ENCODE measurements around the gene EFCAB13.

Gene EFCAB13

GRCh38 chr17:47301831-47302230, 21.9 kb upstream of the EFCAB13 start:
- no peak for TF ChIP-seq GATA2 (IDR thresholded peaks at IDR 0.05; ENCODE audit: low read depth, low read length)
- TF ChIP-seq GATA3 (IDR thresholded peaks at IDR 0.05; ENCODE audit: low read depth, low read length): no peak

- TF ChIP-seq GATA2 (IDR thresholded peaks at IDR 0.05; ENCODE audit: low read depth, low read length) (no peak), GATA3 (IDR thresholded peaks at IDR 0.05; ENCODE audit: low read depth, low read length) (no peak)
Measured at GRCh38 chr17:47304186-47304585, 19.6 kb upstream of the EFCAB13 start.

- TF ChIP-seq GATA3 (IDR thresholded peaks at IDR 0.05; ENCODE audit: low read depth, low read length): no peak
- no peak for TF ChIP-seq GATA2 (IDR thresholded peaks at IDR 0.05; ENCODE audit: low read depth, low read length)
Measured at GRCh38 chr17:47305302-47305923, 18.3 kb upstream of the EFCAB13 start.

- no peak for TF ChIP-seq GATA3 (IDR thresholded peaks at IDR 0.05; ENCODE audit: low read depth, low read length)
- TF ChIP-seq GATA2 (IDR thresholded peaks at IDR 0.05; ENCODE audit: low read depth, low read length): no peak
Measured at GRCh38 chr17:47310186-47310733, 13.5 kb upstream of the EFCAB13 start.

- TF ChIP-seq GATA3 (IDR thresholded peaks at IDR 0.05; ENCODE audit: low read depth, low read length) (no peak), GATA2 (IDR thresholded peaks at IDR 0.05; ENCODE audit: low read depth, low read length) (no peak)
Measured at GRCh38 chr17:47311420-47311819, 12.3 kb upstream of the EFCAB13 start.

- TF ChIP-seq GATA2 (IDR thresholded peaks at IDR 0.05; ENCODE audit: low read depth, low read length) (no peak), GATA3 (IDR thresholded peaks at IDR 0.05; ENCODE audit: low read depth, low read length) (no peak)
Measured at GRCh38 chr17:47315451-47316266, 8.1 kb upstream of the EFCAB13 start.

- TF ChIP-seq GATA2 (IDR thresholded peaks at IDR 0.05; ENCODE audit: low read depth, low read length) (no peak), GATA3 (IDR thresholded peaks at IDR 0.05; ENCODE audit: low read depth, low read length) (no peak)
Measured at GRCh38 chr17:47316311-47316710, 7.4 kb upstream of the EFCAB13 start.

GRCh38 chr17:47317119-47317518, 6.6 kb upstream of the EFCAB13 start:
- TF ChIP-seq GATA2 (IDR thresholded peaks at IDR 0.05; ENCODE audit: low read depth, low read length): no peak
- no peak for TF ChIP-seq GATA3 (IDR thresholded peaks at IDR 0.05; ENCODE audit: low read depth, low read length)

GRCh38 chr17:47318197-47318918, 5.4 kb upstream of the EFCAB13 start:
- no peak for TF ChIP-seq GATA2 (IDR thresholded peaks at IDR 0.05; ENCODE audit: low read depth, low read length)
- TF ChIP-seq GATA3 (IDR thresholded peaks at IDR 0.05; ENCODE audit: low read depth, low read length): no peak

- TF ChIP-seq GATA2 (IDR thresholded peaks at IDR 0.05; ENCODE audit: low read depth, low read length): no peak
- TF ChIP-seq GATA3 (IDR thresholded peaks at IDR 0.05; ENCODE audit: low read depth, low read length): no peak
Measured at GRCh38 chr17:47320879-47321502, 2.8 kb upstream of the EFCAB13 start.

GRCh38 chr17:47324224-47325020, 667 bp downstream of the EFCAB13 start:
- no peak for TF ChIP-seq GATA2 (IDR thresholded peaks at IDR 0.05; ENCODE audit: low read depth, low read length)
- no peak for TF ChIP-seq GATA3 (IDR thresholded peaks at IDR 0.05; ENCODE audit: low read depth, low read length)

- TF ChIP-seq GATA2 (IDR thresholded peaks at IDR 0.05; ENCODE audit: low read depth, low read length): no peak
- TF ChIP-seq GATA3 (IDR thresholded peaks at IDR 0.05; ENCODE audit: low read depth, low read length): no peak
Measured at GRCh38 chr17:47325176-47325575, 1.4 kb downstream of the EFCAB13 start.

GRCh38 chr17:47330548-47330947, 6.8 kb downstream of the EFCAB13 start:
- TF ChIP-seq GATA3 (IDR thresholded peaks at IDR 0.05; ENCODE audit: low read depth, low read length) (no peak), GATA2 (IDR thresholded peaks at IDR 0.05; ENCODE audit: low read depth, low read length) (no peak)
